ENCODE measurements around the gene TANGO2. TPM values are rescaled to one million over a fixed set of nuclear protein-coding genes. Genes with fewer than 3 reads are reported as not detected.

Gene TANGO2
- total and polyA plus RNA-seq, 2 experiments from 2014 or later: 27.3 to 45.0 TPM

GRCh38 chr22:20018001-20018400 is 2.9 kb upstream of the TANGO2 start:
- H3K27me3 ChIP-seq (replicated peaks; ENCODE audit: insufficient read depth): no peaks in the 10 kb centered on the region; the same call in 1 of the 2 replicates
- 48 to 76% methylated on average over 5 of the region's 5 CpGs for WGBS, 2 experiments (ENCODE audit: low coverage in 1 of 2, low lambda C conversion rate in 2 of 2, missing lambda C conversion rate in 2 of 2)
- H3K9me2 ChIP-seq (ENCODE audit: insufficient read depth): no peaks in the 10 kb centered on the region
- no peaks in the 10 kb centered on the region for H3K36me3 ChIP-seq (ENCODE audit: low read depth)
- no peak for TF ChIP-seq EZH2phosphoT487 (IDR thresholded peaks at IDR 0.05; ENCODE audit: insufficient read depth, low read depth)
- TF ChIP-seq EZH2 (IDR thresholded peaks at IDR 0.05; ENCODE audit: insufficient read depth, poor library complexity, severe bottlenecking): no peak
- H3K9ac ChIP-seq: no peak overlapping the region
- peaks cover 7% of the 10 kb centered on the region for H3K4me1 ChIP-seq (ENCODE audit: insufficient read depth)
- H4K20me1 ChIP-seq (ENCODE audit: insufficient read depth): no peaks in the 10 kb centered on the region
- no peak for DNase-seq
- no peaks in the 10 kb centered on the region for H3K9me3 ChIP-seq (ENCODE audit: low read depth)
- no peak overlapping the region for H3K4me3 ChIP-seq
- in situ Hi-C loops (cut with MboI): no loop called here
- H3K4me2 ChIP-seq (ENCODE audit: unreplicated experiment): no peak overlapping the region
- no peak overlapping the region for H2AFZ ChIP-seq
- no peak overlapping the region for H3K27ac ChIP-seq
- H3K79me2 ChIP-seq (ENCODE audit: insufficient read depth): peaks cover 20% of the 10 kb centered on the region
- no peaks in the 10 kb centered on the region for H3F3A ChIP-seq (ENCODE audit: insufficient read depth)

DNA sequence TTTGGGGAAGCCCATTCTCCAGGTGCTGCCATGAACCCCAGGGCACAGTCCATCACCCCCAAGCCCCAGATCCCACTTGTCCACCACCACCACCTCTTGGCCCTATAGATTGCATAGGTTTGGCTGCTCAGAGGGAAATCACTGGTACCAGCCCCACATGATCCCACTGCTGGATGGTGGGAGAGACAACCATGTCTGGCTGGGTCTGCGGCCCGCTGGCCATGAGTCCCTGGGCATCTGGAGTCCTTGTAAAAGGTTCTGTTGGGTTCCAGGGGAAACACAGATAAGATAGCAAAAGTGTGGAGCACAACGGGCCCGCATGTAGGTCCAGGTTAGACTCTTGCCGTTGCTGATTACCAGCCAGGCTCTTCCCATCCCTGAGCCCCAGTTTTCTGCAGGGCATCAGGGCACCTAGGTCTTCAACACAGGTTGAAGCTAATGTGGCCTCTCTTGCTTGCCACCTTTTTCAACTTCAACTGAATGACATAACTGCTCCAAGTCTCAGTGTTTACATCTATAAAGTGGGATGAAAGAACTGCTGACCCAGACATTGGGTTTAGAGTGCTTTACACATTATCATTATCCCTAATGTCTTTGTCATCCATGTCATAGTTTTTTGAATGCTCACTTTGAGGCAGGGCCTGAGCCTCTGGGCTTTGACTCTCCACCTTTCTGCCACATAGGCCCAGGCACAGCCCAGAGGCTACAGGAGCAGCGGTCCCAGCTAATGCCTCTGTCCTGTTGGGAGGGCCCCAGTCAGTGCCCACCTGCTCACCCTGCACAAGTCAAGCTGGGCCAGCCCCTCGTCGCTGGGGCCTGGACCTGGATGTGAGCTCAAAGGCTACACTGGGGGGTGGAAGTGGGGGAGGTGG is 1.0 kb upstream of the TANGO2 start:
- Histone ChIP-seq H4K20me1 (ENCODE audit: insufficient read depth) (no peaks in the 10 kb centered on the region), H2AFZ (peak overlapping the region; percentile 87; the same call in 1 of the 2 replicates), H3K27me3 (replicated peaks; ENCODE audit: insufficient read depth) (no peaks in the 10 kb centered on the region; the same call in 1 of the 2 replicates), H3K27ac (no peak overlapping the region), H3K79me2 (ENCODE audit: insufficient read depth) (peaks cover 39% of the 10 kb centered on the region), H3K9ac (peak overlapping the region; percentile 97), H3K9me3 (ENCODE audit: low read depth) (no peaks in the 10 kb centered on the region), H3K9me2 (ENCODE audit: insufficient read depth) (no peaks in the 10 kb centered on the region), H3K4me1 (ENCODE audit: insufficient read depth) (peaks cover 7% of the 10 kb centered on the region), H3K4me3 (peak overlapping the region; percentile 87), H3K4me2 (ENCODE audit: unreplicated experiment) (peak overlapping the region; percentile 72), H3F3A (ENCODE audit: insufficient read depth) (no peaks in the 10 kb centered on the region), H3K36me3 (ENCODE audit: low read depth) (no peaks in the 10 kb centered on the region)
- no peak for DNase-seq
- TF ChIP-seq EZH2phosphoT487 (IDR thresholded peaks at IDR 0.05; ENCODE audit: insufficient read depth, low read depth): no peak
- TF ChIP-seq EZH2 (IDR thresholded peaks at IDR 0.05; ENCODE audit: insufficient read depth, poor library complexity, severe bottlenecking): no peak
- WGBS, 2 experiments (ENCODE audit: low coverage in 1 of 2, low lambda C conversion rate in 2 of 2, missing lambda C conversion rate in 2 of 2): 80 to 81% methylated on average over 8 of the region's 8 CpGs
- in situ Hi-C loops (cut with MboI): no loop called here

DNA sequence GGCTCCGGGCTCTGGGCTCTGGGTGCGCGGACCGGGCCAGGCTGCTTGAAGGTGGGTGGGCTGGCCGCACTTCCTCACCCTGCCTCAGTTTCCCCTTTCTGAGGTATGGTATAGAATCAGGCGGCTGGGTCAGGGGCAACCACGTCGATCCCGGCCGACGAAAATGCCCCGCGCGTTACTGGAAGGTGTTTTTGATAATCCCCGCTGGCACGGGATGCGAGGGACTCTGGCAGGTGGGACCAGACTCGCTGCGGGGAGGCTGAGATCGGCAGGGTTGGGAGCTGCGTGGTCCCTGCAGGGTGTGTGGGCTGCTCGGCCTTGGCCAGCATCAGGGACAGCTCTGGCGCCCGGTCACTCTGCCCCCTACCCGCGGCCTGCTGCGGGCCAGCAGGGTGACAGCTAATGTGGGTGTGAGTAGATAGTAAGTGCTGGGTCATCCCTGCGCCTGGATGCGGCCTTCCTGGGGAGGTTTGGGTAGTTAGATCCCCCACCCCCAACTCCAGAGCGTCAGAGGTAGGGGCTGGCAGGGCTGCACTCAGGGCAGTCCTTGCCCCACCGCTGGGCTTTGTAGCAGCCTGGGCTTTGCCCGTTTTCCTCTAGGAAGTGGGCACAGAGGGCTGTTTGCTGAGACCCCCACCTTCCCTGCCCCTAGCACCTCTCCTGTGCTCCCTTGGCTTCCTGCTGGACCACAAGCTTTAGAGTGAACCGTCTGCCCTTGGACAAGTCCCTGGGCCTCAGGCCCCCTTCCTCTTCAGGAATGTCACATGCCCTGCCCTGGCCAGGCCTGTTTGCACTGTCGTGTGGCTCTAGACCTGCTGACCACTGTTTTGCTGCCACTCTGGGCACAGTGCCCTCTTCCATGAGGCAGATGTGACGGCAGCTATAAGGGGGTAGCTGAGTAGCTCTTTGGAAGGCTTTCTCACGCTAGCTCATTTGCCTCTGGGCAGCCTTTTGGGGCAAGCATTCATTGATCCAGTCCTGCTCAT is 579 bp downstream of the TANGO2 start:
- Histone ChIP-seq H3K27ac (peak overlapping the region; percentile 81), H3K36me3 (ENCODE audit: low read depth) (no peaks in the 10 kb centered on the region), H3K9ac (peak overlapping the region; percentile 97), H3K27me3 (replicated peaks; ENCODE audit: insufficient read depth) (no peaks in the 10 kb centered on the region), H4K20me1 (ENCODE audit: insufficient read depth) (no peaks in the 10 kb centered on the region), H3K4me1 (ENCODE audit: insufficient read depth) (peaks cover 7% of the 10 kb centered on the region), H3K4me2 (ENCODE audit: unreplicated experiment) (peak overlapping the region; percentile 80), H3K4me3 (peak overlapping the region; percentile 87), H3F3A (ENCODE audit: insufficient read depth) (no peaks in the 10 kb centered on the region), H3K9me2 (ENCODE audit: insufficient read depth) (no peaks in the 10 kb centered on the region), H3K79me2 (ENCODE audit: insufficient read depth) (peaks cover 55% of the 10 kb centered on the region), H3K9me3 (ENCODE audit: low read depth) (no peaks in the 10 kb centered on the region), H2AFZ (peak overlapping the region; percentile 62; the same call in 1 of the 2 replicates)
- in situ Hi-C loops (cut with MboI): no loop called here
- peak; percentile 91 for DNase-seq
- no peak for TF ChIP-seq EZH2phosphoT487 (IDR thresholded peaks at IDR 0.05; ENCODE audit: insufficient read depth, low read depth)
- no peak for TF ChIP-seq EZH2 (IDR thresholded peaks at IDR 0.05; ENCODE audit: insufficient read depth, poor library complexity, severe bottlenecking)
- WGBS, 2 experiments (ENCODE audit: low coverage in 1 of 2, low lambda C conversion rate in 2 of 2, missing lambda C conversion rate in 2 of 2): 2% methylated on average over 36 of the region's 36 CpGs

Measured in GM23248 (cell line).